ENCODE data around the gene MT1X. TPM values are rescaled to one million over a fixed set of nuclear protein-coding genes. Genes with fewer than 3 reads are reported as not detected.

Gene MT1X
- total RNA-seq, 1 donor from 2014 or later, result 36.3 TPM

DNA sequence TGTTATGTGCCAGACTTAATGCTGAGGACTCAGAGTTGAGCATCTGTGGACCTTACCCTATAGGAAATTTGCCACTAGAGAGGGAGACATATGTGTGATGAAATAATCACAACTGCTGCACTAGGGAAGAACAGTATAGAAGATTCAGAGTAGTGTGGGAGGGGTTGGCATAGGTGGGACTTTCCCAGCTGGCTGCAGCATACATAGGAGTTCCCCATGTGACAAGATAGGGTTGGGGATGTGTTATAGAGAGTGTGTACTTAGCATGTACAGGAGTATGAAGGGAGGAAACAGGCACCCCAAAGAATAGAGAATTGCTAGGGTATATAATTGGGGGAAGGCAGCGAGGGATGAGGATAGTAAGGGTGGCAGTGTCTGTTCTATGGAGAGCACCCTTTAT, 50.6 kb downstream of the MT1X start:
- Mint-ChIP-seq H3K27ac (no peak overlapping the region), H3K36me3 (ENCODE audit: low read depth) (peaks cover 11% of the 10 kb centered on the region), H3K9me3 (no peaks in the 10 kb centered on the region), H3K27me3 (no peaks in the 10 kb centered on the region), H3K4me3 (no peak overlapping the region), H3K4me1 (peaks cover 28% of the 10 kb centered on the region)
- TF ChIP-seq, protein P1, sequence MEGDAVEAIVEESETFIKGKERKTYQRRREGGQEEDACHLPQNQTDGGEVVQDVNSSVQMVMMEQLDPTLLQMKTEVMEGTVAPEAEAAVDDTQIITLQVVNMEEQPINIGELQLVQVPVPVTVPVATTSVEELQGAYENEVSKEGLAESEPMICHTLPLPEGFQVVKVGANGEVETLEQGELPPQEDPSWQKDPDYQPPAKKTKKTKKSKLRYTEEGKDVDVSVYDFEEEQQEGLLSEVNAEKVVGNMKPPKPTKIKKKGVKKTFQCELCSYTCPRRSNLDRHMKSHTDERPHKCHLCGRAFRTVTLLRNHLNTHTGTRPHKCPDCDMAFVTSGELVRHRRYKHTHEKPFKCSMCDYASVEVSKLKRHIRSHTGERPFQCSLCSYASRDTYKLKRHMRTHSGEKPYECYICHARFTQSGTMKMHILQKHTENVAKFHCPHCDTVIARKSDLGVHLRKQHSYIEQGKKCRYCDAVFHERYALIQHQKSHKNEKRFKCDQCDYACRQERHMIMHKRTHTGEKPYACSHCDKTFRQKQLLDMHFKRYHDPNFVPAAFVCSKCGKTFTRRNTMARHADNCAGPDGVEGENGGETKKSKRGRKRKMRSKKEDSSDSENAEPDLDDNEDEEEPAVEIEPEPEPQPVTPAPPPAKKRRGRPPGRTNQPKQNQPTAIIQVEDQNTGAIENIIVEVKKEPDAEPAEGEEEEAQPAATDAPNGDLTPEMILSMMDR (IDR thresholded peaks at IDR 0.05), result no peak
- ATAC-seq (ENCODE audit: low read depth) (peak; percentile 46), DNase-seq (no peak)
- CTCF ChIA-PET, result no interaction called here
- POLR2A ChIA-PET, result interaction anchor here (1.0 kb wide), 1 partner anchor 282 kb away, joined by 3 read pairs; the partner anchor contains the start of gene NUDT21
- intact Hi-C loops (cut with micrococcal nuclease), result loop anchor here (5.0 kb wide), 1 partner anchor 514 kb away; the partner anchor contains the start of gene ARL2BP

Other genes starting within 250 kb of the MT1X start
- 108 and 111 TPM in 2 replicates for gene NUDT21, start 231.1 kb upstream of the MT1X start, total RNA-seq
- gene OGFOD1, start 230.9 kb upstream of the MT1X start, total RNA-seq, result 45.6 and 51.8 TPM in 2 replicates
- gene BBS2, start 162.4 kb upstream of the MT1X start, total RNA-seq, result 25.5 and 32.3 TPM in 2 replicates
- gene MT4, start 117.4 kb upstream of the MT1X start, total RNA-seq, result not detected in 2 replicates
- gene MT3, start 92.9 kb upstream of the MT1X start, total RNA-seq, result not detected in 2 replicates
- gene MT2A, start 73.9 kb upstream of the MT1X start, total RNA-seq, result 72.7 and 77.4 TPM in 2 replicates
- gene MT1E, start 56.7 kb upstream of the MT1X start, total RNA-seq, result 2.8 and 4.2 TPM in 2 replicates
- gene MT1M, start 49.8 kb upstream of the MT1X start, total RNA-seq, result not detected in 2 replicates
- gene MT1A, start 43.8 kb upstream of the MT1X start, total RNA-seq, result not detected in 2 replicates
- not detected in 2 replicates for gene MT1B, start 30.6 kb upstream of the MT1X start, total RNA-seq
- 21.4 and 22.8 TPM in 2 replicates for gene MT1F, start 24.5 kb upstream of the MT1X start, total RNA-seq
- 0.69 TPM in 1 of 2 replicates, not detected in the other for gene MT1G, start 14.4 kb upstream of the MT1X start, total RNA-seq
- gene MT1H, start 12.7 kb upstream of the MT1X start, total RNA-seq, result 1.3 TPM in 1 of 2 replicates, not detected in the other
- 104 and 111 TPM in 2 replicates for gene NUP93, start 47.7 kb downstream of the MT1X start, total RNA-seq
- 3.8 and 5.0 TPM in 2 replicates for gene SLC12A3, start 182.7 kb downstream of the MT1X start, total RNA-seq
- 766 and 820 TPM in 2 replicates for gene HERPUD1, start 249.7 kb downstream of the MT1X start, total RNA-seq